HEK293 (cell line): ENCODE results near the gene CCDC175.

ENCODE experiments used
- GLI4 ChIP-seq: fragments of 450-650 bp; formaldehyde crosslinking; IDR thresholded peaks from 2 replicates; pipeline ENCODE4 v1.5.1; 2016; ENCODE audit warnings: missing biosample characterization, missing genetic modification characterization
- GLIS1 ChIP-seq: fragments of 450-650 bp; formaldehyde crosslinking; IDR thresholded peaks from 2 replicates; pipeline ENCODE4 v1.5.1; 2016; ENCODE audit warnings: missing biosample characterization, missing genetic modification characterization
- KLF1 ChIP-seq: fragments of 450-650 bp; formaldehyde crosslinking; IDR thresholded peaks from 2 replicates; pipeline ENCODE4 v1.5.1; 2016; ENCODE audit warnings: missing biosample characterization, missing genetic modification characterization
- MEIS1 ChIP-seq: sonication (generic); formaldehyde crosslinking; IDR thresholded peaks from 2 replicates; pipeline ENCODE4 v1.8.1; 2022; ENCODE audit warnings: missing genetic modification reagents, mild to moderate bottlenecking, borderline replicate concordance
- PRDM2 ChIP-seq: fragments of 450-650 bp; formaldehyde crosslinking; IDR thresholded peaks from 2 replicates; pipeline ENCODE4 v1.5.1; 2016; ENCODE audit warnings: missing biosample characterization, missing genetic modification characterization, borderline replicate concordance
- ZFP3 ChIP-seq: fragments of 450-650 bp; formaldehyde crosslinking; IDR thresholded peaks from 2 replicates; pipeline ENCODE4 v1.5.1; 2016; ENCODE audit warnings: low read depth, missing biosample characterization, missing genetic modification characterization
- ZFP37 ChIP-seq: fragments of 450-650 bp; formaldehyde crosslinking; IDR thresholded peaks from 2 replicates; pipeline ENCODE4 v1.5.1; 2016; ENCODE audit warnings: missing biosample characterization, missing genetic modification characterization
- ZNF112 ChIP-seq: fragments of 450-650 bp; formaldehyde crosslinking; IDR thresholded peaks from 2 replicates; pipeline ENCODE4 v1.5.0; 2017; ENCODE audit warnings: missing biosample characterization, missing genetic modification characterization
- ZNF114 ChIP-seq: fragments of 450-650 bp; formaldehyde crosslinking; IDR thresholded peaks from 2 replicates; pipeline ENCODE4 v1.5.0; 2017; ENCODE audit warnings: missing biosample characterization, missing genetic modification characterization
- ZNF248 ChIP-seq: fragments of 450-650 bp; formaldehyde crosslinking; IDR thresholded peaks from 2 replicates; pipeline ENCODE4 v1.5.1; 2017; ENCODE audit warnings: missing biosample characterization, missing genetic modification characterization
- ZNF292 ChIP-seq: fragments of 450-650 bp; formaldehyde crosslinking; IDR thresholded peaks from 2 replicates; pipeline ENCODE4 v1.5.1; 2016; ENCODE audit warnings: low read depth, missing biosample characterization, missing genetic modification characterization, borderline replicate concordance
- ZNF335 ChIP-seq: fragments of 450-650 bp; formaldehyde crosslinking; conservative IDR thresholded peaks from 2 replicates; pipeline ENCODE4 v1.5.1; 2016; ENCODE audit warnings: missing biosample characterization, missing genetic modification characterization
- ZNF394 ChIP-seq: fragments of 450-650 bp; formaldehyde crosslinking; IDR thresholded peaks from 2 replicates; pipeline ENCODE4 v1.5.1; 2016; ENCODE audit warnings: missing biosample characterization, missing genetic modification characterization, mild to moderate bottlenecking, moderate library complexity, borderline replicate concordance
- ZNF558 ChIP-seq: fragments of 450-650 bp; formaldehyde crosslinking; IDR thresholded peaks from 2 replicates; pipeline ENCODE4 v1.5.1; 2016; ENCODE audit warnings: missing biosample characterization, missing genetic modification characterization
- ZNF660 ChIP-seq: fragments of 450-650 bp; IDR thresholded peaks from 2 replicates; pipeline ENCODE4 v1.5.1; 2018; ENCODE audit warnings: missing biosample characterization, mild to moderate bottlenecking, missing genetic modification characterization
- ZNF664 ChIP-seq: fragments of 450-650 bp; formaldehyde crosslinking; IDR thresholded peaks from 2 replicates; pipeline ENCODE4 v1.5.1; 2016; ENCODE audit warnings: missing biosample characterization, missing genetic modification characterization
- ZNF768 ChIP-seq: fragments of 450-650 bp; formaldehyde crosslinking; IDR thresholded peaks from 2 replicates; pipeline ENCODE4 v1.5.1; 2018; ENCODE audit warnings: missing biosample characterization, mild to moderate bottlenecking, missing genetic modification characterization
- ZNF785 ChIP-seq: fragments of 450-650 bp; formaldehyde crosslinking; IDR thresholded peaks from 2 replicates; pipeline ENCODE4 v1.5.1; 2016; ENCODE audit warnings: missing biosample characterization, missing genetic modification characterization
- ZSCAN5A ChIP-seq: fragments of 450-650 bp; formaldehyde crosslinking; IDR thresholded peaks from 2 replicates; pipeline ENCODE4 v1.5.1; 2016; ENCODE audit warnings: missing biosample characterization, missing genetic modification characterization
- TF ChIP-seq, protein P1 (sequence below): fragments of 450-650 bp; IDR thresholded peaks from 2 replicates; pipeline ENCODE4 v1.5.1; 2018; ENCODE audit warnings: missing biosample characterization, missing genetic modification characterization
- TF ChIP-seq, protein P2 (sequence below): fragments of 450-650 bp; formaldehyde crosslinking; IDR thresholded peaks from 2 replicates; pipeline ENCODE4 v1.5.1; 2016; ENCODE audit warnings: missing biosample characterization, missing genetic modification characterization, low read depth
- TF ChIP-seq, protein P3 (sequence below): fragments of 450-650 bp; formaldehyde crosslinking; IDR thresholded peaks from 2 replicates; pipeline ENCODE4 v1.5.1; 2016; ENCODE audit warnings: missing biosample characterization, missing genetic modification characterization
- TF ChIP-seq, protein P4 (sequence below): sonication (generic); formaldehyde crosslinking; IDR thresholded peaks from 2 replicates; pipeline ENCODE4 v1.8.1; 2022; ENCODE audit warnings: mild to moderate bottlenecking, moderate library complexity, missing genetic modification reagents

CCDC175 gene

GRCh38 chr14:59576332-59577294 is at the start of gene CCDC175 (continued):
- TF ChIP-seq, protein P1, sequence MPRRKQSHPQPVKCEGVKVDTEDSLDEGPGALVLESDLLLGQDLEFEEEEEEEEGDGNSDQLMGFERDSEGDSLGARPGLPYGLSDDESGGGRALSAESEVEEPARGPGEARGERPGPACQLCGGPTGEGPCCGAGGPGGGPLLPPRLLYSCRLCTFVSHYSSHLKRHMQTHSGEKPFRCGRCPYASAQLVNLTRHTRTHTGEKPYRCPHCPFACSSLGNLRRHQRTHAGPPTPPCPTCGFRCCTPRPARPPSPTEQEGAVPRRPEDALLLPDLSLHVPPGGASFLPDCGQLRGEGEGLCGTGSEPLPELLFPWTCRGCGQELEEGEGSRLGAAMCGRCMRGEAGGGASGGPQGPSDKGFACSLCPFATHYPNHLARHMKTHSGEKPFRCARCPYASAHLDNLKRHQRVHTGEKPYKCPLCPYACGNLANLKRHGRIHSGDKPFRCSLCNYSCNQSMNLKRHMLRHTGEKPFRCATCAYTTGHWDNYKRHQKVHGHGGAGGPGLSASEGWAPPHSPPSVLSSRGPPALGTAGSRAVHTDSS (tag by site-specific recombination): no peak
- TF ChIP-seq ZNF558 (tag by site-specific recombination): no peak
- TF ChIP-seq ZFP3: no peak
- TF ChIP-seq ZNF112 (tag by site-specific recombination): no peak
- TF ChIP-seq KLF1: no peak
- no peak for TF ChIP-seq ZNF114 (tag by site-specific recombination)
- TF ChIP-seq PRDM2 (tag by site-specific recombination): no peak
- TF ChIP-seq ZNF292 (tag by site-specific recombination): no peak
- TF ChIP-seq, protein P2, sequence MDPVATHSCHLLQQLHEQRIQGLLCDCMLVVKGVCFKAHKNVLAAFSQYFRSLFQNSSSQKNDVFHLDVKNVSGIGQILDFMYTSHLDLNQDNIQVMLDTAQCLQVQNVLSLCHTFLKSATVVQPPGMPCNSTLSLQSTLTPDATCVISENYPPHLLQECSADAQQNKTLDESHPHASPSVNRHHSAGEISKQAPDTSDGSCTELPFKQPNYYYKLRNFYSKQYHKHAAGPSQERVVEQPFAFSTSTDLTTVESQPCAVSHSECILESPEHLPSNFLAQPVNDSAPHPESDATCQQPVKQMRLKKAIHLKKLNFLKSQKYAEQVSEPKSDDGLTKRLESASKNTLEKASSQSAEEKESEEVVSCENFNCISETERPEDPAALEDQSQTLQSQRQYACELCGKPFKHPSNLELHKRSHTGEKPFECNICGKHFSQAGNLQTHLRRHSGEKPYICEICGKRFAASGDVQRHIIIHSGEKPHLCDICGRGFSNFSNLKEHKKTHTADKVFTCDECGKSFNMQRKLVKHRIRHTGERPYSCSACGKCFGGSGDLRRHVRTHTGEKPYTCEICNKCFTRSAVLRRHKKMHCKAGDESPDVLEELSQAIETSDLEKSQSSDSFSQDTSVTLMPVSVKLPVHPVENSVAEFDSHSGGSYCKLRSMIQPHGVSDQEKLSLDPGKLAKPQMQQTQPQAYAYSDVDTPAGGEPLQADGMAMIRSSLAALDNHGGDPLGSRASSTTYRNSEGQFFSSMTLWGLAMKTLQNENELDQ: no peak
- TF ChIP-seq ZNF664 (tag by site-specific recombination): peak; percentile 41; the same call in 1 of the 2 replicates
- TF ChIP-seq ZNF768: no peak
- TF ChIP-seq ZNF660 (tag by site-specific recombination): no peak
- no peak for TF ChIP-seq MEIS1 (CRISPR knock-in tag)
- TF ChIP-seq ZFP37 (tag by site-specific recombination): peak; percentile 74; the same call in 1 of the 2 replicates
- TF ChIP-seq, protein P3, sequence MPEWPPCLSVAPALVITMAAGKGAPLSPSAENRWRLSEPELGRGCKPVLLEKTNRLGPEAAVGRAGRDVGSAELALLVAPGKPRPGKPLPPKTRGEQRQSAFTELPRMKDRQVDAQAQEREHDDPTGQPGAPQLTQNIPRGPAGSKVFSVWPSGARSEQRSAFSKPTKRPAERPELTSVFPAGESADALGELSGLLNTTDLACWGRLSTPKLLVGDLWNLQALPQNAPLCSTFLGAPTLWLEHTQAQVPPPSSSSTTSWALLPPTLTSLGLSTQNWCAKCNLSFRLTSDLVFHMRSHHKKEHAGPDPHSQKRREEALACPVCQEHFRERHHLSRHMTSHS (tag by site-specific recombination): no peak
- TF ChIP-seq ZNF394 (tag by site-specific recombination): peak; percentile 58; the same call in 1 of the 2 replicates
- peak; percentile 91 for TF ChIP-seq ZNF335 (tag by site-specific recombination)
- TF ChIP-seq GLI4 (tag by site-specific recombination): no peak
- no peak for TF ChIP-seq ZSCAN5A
- TF ChIP-seq ZNF248 (tag by site-specific recombination): no peak
- TF ChIP-seq ZNF785 (tag by site-specific recombination): no peak
- peak; percentile 10; the same call in 1 of the 2 replicates for TF ChIP-seq GLIS1
- TF ChIP-seq, protein P4, sequence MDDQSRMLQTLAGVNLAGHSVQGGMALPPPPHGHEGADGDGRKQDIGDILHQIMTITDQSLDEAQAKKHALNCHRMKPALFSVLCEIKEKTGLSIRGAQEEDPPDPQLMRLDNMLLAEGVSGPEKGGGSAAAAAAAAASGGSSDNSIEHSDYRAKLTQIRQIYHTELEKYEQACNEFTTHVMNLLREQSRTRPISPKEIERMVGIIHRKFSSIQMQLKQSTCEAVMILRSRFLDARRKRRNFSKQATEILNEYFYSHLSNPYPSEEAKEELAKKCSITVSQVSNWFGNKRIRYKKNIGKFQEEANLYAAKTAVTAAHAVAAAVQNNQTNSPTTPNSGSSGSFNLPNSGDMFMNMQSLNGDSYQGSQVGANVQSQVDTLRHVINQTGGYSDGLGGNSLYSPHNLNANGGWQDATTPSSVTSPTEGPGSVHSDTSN (CRISPR knock-in tag): 0 out of 2 replicates have a peak, but pooled peaks have one; percentile 21
